ENCODE data around the gene RAP1GAP2.

RAP1GAP2 gene

DNA sequence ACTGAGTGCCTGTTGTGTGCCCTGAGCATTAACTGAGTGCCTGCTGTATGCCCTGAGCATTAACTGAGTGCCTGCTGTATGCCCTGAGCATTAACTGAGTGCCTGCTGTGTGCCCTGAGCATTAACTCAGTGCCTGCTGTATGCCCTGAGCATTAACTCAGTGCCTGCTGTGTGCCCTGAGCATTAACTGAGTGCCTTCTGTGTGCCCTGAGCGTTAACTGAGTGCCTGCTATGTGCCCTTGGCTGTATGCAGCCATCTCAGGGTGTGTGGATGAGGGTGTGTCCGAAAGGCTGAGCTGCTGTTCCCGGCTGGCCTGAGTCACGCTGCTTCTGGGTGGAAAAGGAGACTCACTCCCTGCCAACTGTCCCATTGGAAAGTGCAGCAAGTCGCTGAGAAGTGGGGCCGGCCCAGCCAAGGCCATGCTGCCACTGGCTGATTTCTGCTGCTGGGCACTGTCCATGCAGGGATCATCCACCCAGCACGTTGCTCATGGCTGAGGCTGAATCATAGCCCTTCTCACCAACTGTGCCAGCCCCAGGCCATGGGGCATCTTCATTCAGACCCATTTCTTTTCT, 153.3 kb downstream of the RAP1GAP2 start:
- Histone ChIP-seq H3K9me3 (ENCODE audit: control insufficient read depth, insufficient read depth, low read depth, low read length) (no peaks in the 10 kb centered on the region), H3K36me3 (ENCODE audit: control insufficient read depth in 2 of 2, insufficient read depth in 1 of 2, low read length in 2 of 2) (no peaks in the 10 kb centered on the region), H3K4me3 (ENCODE audit: low read depth, low read length) (no peak overlapping the region), H3K4me1 (ENCODE audit: control insufficient read depth, insufficient read depth, low read length) (no peaks in the 10 kb centered on the region), H3K27ac (ENCODE audit: extremely low read depth, low read depth, low read length) (no peak overlapping the region)
- TF ChIP-seq ZNF157 (tag by site-specific recombination; IDR thresholded peaks at IDR 0.05) (no peak), GFI1B (tag by site-specific recombination; IDR thresholded peaks at IDR 0.05) (no peak), ZNF792 (tag by site-specific recombination; IDR thresholded peaks at IDR 0.05) (peak; percentile 86), ZNF394 (tag by site-specific recombination; IDR thresholded peaks at IDR 0.05; ENCODE audit: borderline replicate concordance) (no peak)
- ChIA-PET CTCF (interaction anchor here (0.6 to 0.7 kb wide), 3 partner anchors 14 to 628 kb away, joined by 3 read pairs; no protein-coding TSS in a partner anchor), POLR2A (no interaction called here)

DNA sequence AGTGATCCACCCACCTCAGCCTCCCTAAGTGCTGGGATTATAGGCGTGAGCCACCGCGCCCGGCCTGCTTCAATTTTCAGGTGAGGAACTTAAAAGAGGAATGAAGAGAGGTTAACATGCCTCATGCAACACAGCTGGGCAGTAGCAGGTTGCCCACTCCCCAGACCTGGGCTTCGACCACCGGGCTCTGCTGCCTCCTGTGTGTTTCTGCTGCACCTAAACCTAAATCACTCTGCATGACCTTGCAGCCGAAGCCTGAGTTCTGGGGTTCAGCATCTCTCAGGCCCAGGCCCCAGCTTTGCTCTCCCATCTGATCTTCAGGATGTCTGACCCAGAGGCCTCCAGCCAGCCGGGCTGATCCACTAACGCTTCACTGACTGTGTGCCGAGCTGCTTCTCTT, 154.6 kb downstream of the RAP1GAP2 start:
- H3K27ac ChIP-seq (ENCODE audit: extremely low read depth, low read depth, low read length): no peak overlapping the region
- ChIA-PET POLR2A (no interaction called here), CTCF (no interaction called here)
- H3K36me3 ChIP-seq (ENCODE audit: control insufficient read depth in 2 of 2, insufficient read depth in 1 of 2, low read length in 2 of 2): no peaks in the 10 kb centered on the region
- peaks cover 3% of the 10 kb centered on the region; the same call in 1 of the 2 replicates for H3K4me1 ChIP-seq (ENCODE audit: control insufficient read depth, insufficient read depth, low read length)
- H3K4me3 ChIP-seq (ENCODE audit: low read depth, low read length): no peak overlapping the region
- H3K9me3 ChIP-seq (ENCODE audit: control insufficient read depth, insufficient read depth, low read depth, low read length): no peaks in the 10 kb centered on the region
- TF ChIP-seq, protein P1, sequence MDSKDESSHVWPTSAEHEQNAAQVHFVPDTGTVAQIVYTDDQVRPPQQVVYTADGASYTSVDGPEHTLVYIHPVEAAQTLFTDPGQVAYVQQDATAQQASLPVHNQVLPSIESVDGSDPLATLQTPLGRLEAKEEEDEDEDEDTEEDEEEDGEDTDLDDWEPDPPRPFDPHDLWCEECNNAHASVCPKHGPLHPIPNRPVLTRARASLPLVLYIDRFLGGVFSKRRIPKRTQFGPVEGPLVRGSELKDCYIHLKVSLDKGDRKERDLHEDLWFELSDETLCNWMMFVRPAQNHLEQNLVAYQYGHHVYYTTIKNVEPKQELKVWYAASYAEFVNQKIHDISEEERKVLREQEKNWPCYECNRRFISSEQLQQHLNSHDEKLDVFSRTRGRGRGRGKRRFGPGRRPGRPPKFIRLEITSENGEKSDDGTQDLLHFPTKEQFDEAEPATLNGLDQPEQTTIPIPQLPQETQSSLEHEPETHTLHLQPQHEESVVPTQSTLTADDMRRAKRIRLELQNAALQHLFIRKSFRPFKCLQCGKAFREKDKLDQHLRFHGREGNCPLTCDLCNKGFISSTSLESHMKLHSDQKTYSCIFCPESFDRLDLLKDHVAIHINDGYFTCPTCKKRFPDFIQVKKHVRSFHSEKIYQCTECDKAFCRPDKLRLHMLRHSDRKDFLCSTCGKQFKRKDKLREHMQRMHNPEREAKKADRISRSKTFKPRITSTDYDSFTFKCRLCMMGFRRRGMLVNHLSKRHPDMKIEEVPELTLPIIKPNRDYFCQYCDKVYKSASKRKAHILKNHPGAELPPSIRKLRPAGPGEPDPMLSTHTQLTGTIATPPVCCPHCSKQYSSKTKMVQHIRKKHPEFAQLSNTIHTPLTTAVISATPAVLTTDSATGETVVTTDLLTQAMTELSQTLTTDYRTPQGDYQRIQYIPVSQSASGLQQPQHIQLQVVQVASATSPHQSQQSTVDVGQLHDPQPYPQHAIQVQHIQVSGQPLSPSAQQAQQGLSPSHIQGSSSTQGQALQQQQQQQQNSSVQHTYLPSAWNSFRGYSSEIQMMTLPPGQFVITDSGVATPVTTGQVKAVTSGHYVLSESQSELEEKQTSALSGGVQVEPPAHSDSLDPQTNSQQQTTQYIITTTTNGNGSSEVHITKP (tag by site-specific recombination; IDR thresholded peaks at IDR 0.05): no peak
- no peak for TF ChIP-seq SETDB1 (IDR thresholded peaks at IDR 0.05; ENCODE audit: insufficient read length, low read length)

DNA sequence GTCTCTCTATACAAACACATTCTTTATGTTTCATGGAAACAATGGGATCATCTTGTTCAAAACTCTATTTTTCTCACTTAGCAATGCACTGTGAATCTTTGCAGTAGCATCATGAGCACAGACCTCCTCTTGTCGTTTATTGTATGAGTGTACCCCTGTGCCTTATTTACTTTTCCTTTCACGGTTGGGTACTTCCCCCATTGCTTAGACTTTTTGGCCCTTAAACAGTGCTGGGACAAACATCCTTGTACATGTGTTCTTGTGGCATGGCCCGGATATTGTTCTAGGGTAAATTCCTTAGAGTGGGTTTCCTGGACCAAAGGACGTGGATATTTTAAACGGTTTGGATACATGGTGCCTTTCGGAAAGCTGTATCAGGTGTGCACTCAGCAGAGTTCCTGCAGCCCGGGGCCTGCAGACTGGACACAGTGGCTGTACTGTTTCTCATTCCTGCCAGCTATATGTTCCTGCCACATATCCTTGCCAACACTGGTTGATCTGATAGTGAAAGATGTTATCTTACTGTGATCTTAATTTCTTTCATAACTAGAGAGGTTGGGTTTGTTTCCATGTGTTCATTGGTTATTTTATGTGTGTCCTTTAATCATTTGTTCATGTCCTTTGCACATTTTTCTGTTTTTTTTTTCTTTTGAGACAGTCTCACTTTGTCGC, 156.1 kb downstream of the RAP1GAP2 start:
- TF ChIP-seq ZNF664 (tag by site-specific recombination; IDR thresholded peaks at IDR 0.05) (no peak), ZNF623 (tag by site-specific recombination; IDR thresholded peaks at IDR 0.05) (no peak), ZNF292 (tag by site-specific recombination; IDR thresholded peaks at IDR 0.05; ENCODE audit: borderline replicate concordance, low read depth) (no peak), ZNF596 (tag by site-specific recombination; IDR thresholded peaks at IDR 0.05) (no peak), ZNF626 (tag by site-specific recombination; IDR thresholded peaks at IDR 0.05) (no peak)
- TF ChIP-seq, protein P2, sequence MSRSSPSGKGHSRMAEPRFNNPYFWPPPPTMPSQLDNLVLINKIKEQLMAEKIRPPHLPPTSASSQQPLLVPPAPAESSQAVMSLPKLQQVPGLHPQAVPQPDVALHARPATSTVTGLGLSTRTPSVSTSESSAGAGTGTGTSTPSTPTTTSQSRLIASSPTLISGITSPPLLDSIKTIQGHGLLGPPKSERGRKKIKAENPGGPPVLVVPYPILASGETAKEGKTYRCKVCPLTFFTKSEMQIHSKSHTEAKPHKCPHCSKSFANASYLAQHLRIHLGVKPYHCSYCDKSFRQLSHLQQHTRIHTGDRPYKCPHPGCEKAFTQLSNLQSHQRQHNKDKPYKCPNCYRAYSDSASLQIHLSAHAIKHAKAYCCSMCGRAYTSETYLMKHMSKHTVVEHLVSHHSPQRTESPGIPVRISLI (tag by site-specific recombination; IDR thresholded peaks at IDR 0.05): no peak
- TF ChIP-seq, protein P3, sequence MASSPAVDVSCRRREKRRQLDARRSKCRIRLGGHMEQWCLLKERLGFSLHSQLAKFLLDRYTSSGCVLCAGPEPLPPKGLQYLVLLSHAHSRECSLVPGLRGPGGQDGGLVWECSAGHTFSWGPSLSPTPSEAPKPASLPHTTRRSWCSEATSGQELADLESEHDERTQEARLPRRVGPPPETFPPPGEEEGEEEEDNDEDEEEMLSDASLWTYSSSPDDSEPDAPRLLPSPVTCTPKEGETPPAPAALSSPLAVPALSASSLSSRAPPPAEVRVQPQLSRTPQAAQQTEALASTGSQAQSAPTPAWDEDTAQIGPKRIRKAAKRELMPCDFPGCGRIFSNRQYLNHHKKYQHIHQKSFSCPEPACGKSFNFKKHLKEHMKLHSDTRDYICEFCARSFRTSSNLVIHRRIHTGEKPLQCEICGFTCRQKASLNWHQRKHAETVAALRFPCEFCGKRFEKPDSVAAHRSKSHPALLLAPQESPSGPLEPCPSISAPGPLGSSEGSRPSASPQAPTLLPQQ (tag by site-specific recombination; IDR thresholded peaks at IDR 0.05): no peak
- POLR2A ChIA-PET: no interaction called here
- Histone ChIP-seq H3K4me3 (ENCODE audit: low read depth, low read length) (no peak overlapping the region), H3K9me3 (ENCODE audit: control insufficient read depth, insufficient read depth, low read depth, low read length) (no peaks in the 10 kb centered on the region), H3K27ac (ENCODE audit: extremely low read depth, low read depth, low read length) (no peak overlapping the region), H3K4me1 (ENCODE audit: control insufficient read depth, insufficient read depth, low read length) (peaks cover 3% of the 10 kb centered on the region; the same call in 1 of the 2 replicates), H3K36me3 (ENCODE audit: control insufficient read depth in 2 of 2, insufficient read depth in 1 of 2, low read length in 2 of 2) (no peaks in the 10 kb centered on the region)
- CTCF ChIA-PET: interaction anchor here (0.6 kb wide), 1 partner anchor 11 kb away, joined by 3 read pairs; no protein-coding TSS in a partner anchor
